WTC11 (cell line): ENCODE results near the gene CFI. TPM values are rescaled to one million over a fixed set of nuclear protein-coding genes. Genes with fewer than 3 reads are reported as not detected.

Source experiments
- ATAC-seq: fragments of 200-7000 bp; cut with Tn5 transposase; 2 replicates; pipeline ENCODE4 v1.10.0; 2021; ENCODE audit warnings: mild to moderate bottlenecking, moderate library complexity
- CTCF ChIA-PET: fragments of 300-600 bp; sonication (Branson Sonifier 250); formaldehyde crosslinking; loops from one replicate; lab custom pipeline; 2021; ENCODE audit warnings: antibody characterized with exemption; lab: Charles Lee
- POLR2A ChIA-PET: fragments of 350-600 bp; sonication (Branson Sonifier 250); formaldehyde crosslinking; loops from one replicate; lab custom pipeline; 2021; ENCODE audit warnings: antibody characterized with exemption; lab: Charles Lee
- DNase-seq: peaks from one replicate; pipeline ENCODE4 v3.0.0; 2021; ENCODE audit warnings: low spot score
- H3K27ac Mint-ChIP-seq: 2 replicates; pipeline ENCODE4 v1.8.0; 2021; ENCODE audit warnings: mixed read lengths
- H3K27me3 Mint-ChIP-seq: 2 replicates; pipeline ENCODE4 v1.8.0; 2021; ENCODE audit warnings: low read depth, mild to moderate bottlenecking, moderate library complexity, mixed read lengths
- H3K36me3 Mint-ChIP-seq: 2 replicates; pipeline ENCODE4 v1.8.0; 2021; ENCODE audit warnings: mixed read lengths
- H3K4me1 Mint-ChIP-seq: 2 replicates; pipeline ENCODE4 v1.8.0; 2022; ENCODE audit warnings: mixed read lengths
- H3K4me3 Mint-ChIP-seq: 2 replicates; pipeline ENCODE4 v1.8.0; 2021; ENCODE audit warnings: mild to moderate bottlenecking, moderate library complexity, mixed read lengths
- H3K9me3 Mint-ChIP-seq: 2 replicates; pipeline ENCODE4 v1.8.0; 2021; ENCODE audit warnings: mixed read lengths
- JAZF1 ChIP-seq: fragments of 250-450 bp; sonication (Bioruptor Pico); IDR thresholded peaks from 2 replicates; pipeline ENCODE4 v1.9.0; 2021; ENCODE audit warnings: moderate library complexity, mild to moderate bottlenecking, inconsistent platforms
- NR1H2 ChIP-seq: sonication (generic); formaldehyde crosslinking; IDR thresholded peaks from 2 replicates; pipeline ENCODE4 v1.9.0; 2021; ENCODE audit warnings: mild to moderate bottlenecking, moderate library complexity, missing genetic modification reagents
- SOX15 ChIP-seq: fragments of 250-450 bp; sonication (Bioruptor Pico); IDR thresholded peaks from 2 replicates; pipeline ENCODE4 v1.9.0; 2021; ENCODE audit warnings: mild to moderate bottlenecking
- TCF7 ChIP-seq: sonication (generic); formaldehyde crosslinking; IDR thresholded peaks from 2 replicates; pipeline ENCODE4 v1.8.0; 2022; ENCODE audit warnings: mild to moderate bottlenecking, low read depth, missing genetic modification reagents, moderate library complexity
- TEAD4 ChIP-seq: sonication (generic); formaldehyde crosslinking; IDR thresholded peaks from 2 replicates; pipeline ENCODE4 v1.8.0; 2022; ENCODE audit warnings: mild to moderate bottlenecking, missing genetic modification reagents
- ZNF232 ChIP-seq: sonication (generic); formaldehyde crosslinking; IDR thresholded peaks from 2 replicates; pipeline ENCODE4 v1.8.0; 2022; ENCODE audit warnings: mild to moderate bottlenecking, missing genetic modification reagents
- ZNF263 ChIP-seq: sonication (generic); formaldehyde crosslinking; IDR thresholded peaks from 2 replicates; pipeline ENCODE4 v1.8.1; 2022; ENCODE audit warnings: low read depth, mild to moderate bottlenecking, moderate library complexity, missing genetic modification reagents
- ZNF671 ChIP-seq: fragments of 250-450 bp; sonication (Bioruptor Pico); IDR thresholded peaks from 2 replicates; pipeline ENCODE4 v1.8.0; 2021; ENCODE audit warnings: mild to moderate bottlenecking
- total RNA-seq: library from RNA; stranded (reverse); gene quantifications from 3 replicates; pipeline ENCODE4 v1.2.3, GENCODE V29; 2021
- TF ChIP-seq, protein P1 (sequence below): fragments of 250-450 bp; sonication (Bioruptor Pico); IDR thresholded peaks from 2 replicates; pipeline ENCODE4 v1.9.0; 2021; ENCODE audit warnings: mild to moderate bottlenecking
- TF ChIP-seq, protein P2 (sequence below): sonication (generic); formaldehyde crosslinking; conservative IDR thresholded peaks from 2 replicates; pipeline ENCODE4 v1.8.1; 2023; ENCODE audit warnings: mild to moderate bottlenecking, low read depth, missing genetic modification reagents, moderate library complexity
- TF ChIP-seq, protein P3 (sequence below): sonication (generic); formaldehyde crosslinking; IDR thresholded peaks from 2 replicates; pipeline ENCODE4 v1.8.1; 2023; ENCODE audit warnings: mild to moderate bottlenecking, missing genetic modification reagents, moderate library complexity
- TF ChIP-seq, protein P4 (sequence below): sonication (generic); formaldehyde crosslinking; IDR thresholded peaks from 2 replicates; pipeline ENCODE4 v1.8.1; 2022; ENCODE audit warnings: mild to moderate bottlenecking, missing genetic modification reagents, moderate library complexity, borderline replicate concordance
- TF ChIP-seq, protein P5 (sequence below): sonication (generic); formaldehyde crosslinking; IDR thresholded peaks from 2 replicates; pipeline ENCODE4 v1.8.0; 2022; ENCODE audit warnings: missing genetic modification reagents
- TF ChIP-seq, protein P6 (sequence below): fragments of 250-450 bp; sonication (Bioruptor Pico); IDR thresholded peaks from 2 replicates; pipeline ENCODE4 v1.9.0; 2021; ENCODE audit warnings: moderate library complexity, mild to moderate bottlenecking, inconsistent platforms, borderline replicate concordance

CFI gene
- total RNA-seq, 1 experiment from 2014 or later, result not detected

DNA sequence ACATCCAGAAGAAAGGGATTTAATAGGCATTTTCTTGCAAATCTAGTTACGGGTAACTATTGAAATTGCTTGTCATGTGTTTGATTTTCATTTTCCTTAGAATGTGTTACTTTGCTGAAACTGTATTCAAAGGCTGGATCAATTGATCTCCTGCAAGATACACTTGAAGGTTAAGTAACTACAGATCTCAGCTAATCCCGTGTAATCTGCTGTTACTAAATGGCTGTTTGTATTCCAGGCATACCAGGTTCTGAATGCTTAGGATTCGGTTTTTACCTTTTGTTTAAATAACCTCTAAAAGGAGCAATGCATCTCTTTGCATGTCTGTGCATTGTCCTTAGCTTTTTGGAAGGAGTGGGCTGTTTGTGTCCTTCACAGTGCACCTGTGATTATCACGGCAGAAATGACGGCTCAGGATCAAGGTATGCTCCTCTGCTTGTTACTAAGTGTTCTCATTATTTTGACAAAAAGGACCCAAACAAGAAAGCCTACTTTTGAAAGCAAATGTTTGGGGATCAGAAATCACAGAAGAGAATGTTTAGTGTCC lies 46.2 kb upstream of the CFI start, which contains the start of gene LRIT3:
TSS of gene LRIT3 (plus strand) at position 212 of the 547 bp plus-strand sequence. CDS start at position 307, 95 bp downstream.
- H3K4me1 Mint-ChIP-seq, result peaks cover 3% of the 10 kb centered on the region; the same call in 1 of the 2 replicates
- TF ChIP-seq ZNF263 (CRISPR knock-in tag), result no peak
- TF ChIP-seq, protein P1, sequence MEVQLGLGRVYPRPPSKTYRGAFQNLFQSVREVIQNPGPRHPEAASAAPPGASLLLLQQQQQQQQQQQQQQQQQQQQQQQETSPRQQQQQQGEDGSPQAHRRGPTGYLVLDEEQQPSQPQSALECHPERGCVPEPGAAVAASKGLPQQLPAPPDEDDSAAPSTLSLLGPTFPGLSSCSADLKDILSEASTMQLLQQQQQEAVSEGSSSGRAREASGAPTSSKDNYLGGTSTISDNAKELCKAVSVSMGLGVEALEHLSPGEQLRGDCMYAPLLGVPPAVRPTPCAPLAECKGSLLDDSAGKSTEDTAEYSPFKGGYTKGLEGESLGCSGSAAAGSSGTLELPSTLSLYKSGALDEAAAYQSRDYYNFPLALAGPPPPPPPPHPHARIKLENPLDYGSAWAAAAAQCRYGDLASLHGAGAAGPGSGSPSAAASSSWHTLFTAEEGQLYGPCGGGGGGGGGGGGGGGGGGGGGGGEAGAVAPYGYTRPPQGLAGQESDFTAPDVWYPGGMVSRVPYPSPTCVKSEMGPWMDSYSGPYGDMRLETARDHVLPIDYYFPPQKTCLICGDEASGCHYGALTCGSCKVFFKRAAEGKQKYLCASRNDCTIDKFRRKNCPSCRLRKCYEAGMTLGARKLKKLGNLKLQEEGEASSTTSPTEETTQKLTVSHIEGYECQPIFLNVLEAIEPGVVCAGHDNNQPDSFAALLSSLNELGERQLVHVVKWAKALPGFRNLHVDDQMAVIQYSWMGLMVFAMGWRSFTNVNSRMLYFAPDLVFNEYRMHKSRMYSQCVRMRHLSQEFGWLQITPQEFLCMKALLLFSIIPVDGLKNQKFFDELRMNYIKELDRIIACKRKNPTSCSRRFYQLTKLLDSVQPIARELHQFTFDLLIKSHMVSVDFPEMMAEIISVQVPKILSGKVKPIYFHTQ (CRISPR knock-in tag), result no peak
- TF ChIP-seq TCF7 (CRISPR knock-in tag), result no peak
- TF ChIP-seq, protein P2, sequence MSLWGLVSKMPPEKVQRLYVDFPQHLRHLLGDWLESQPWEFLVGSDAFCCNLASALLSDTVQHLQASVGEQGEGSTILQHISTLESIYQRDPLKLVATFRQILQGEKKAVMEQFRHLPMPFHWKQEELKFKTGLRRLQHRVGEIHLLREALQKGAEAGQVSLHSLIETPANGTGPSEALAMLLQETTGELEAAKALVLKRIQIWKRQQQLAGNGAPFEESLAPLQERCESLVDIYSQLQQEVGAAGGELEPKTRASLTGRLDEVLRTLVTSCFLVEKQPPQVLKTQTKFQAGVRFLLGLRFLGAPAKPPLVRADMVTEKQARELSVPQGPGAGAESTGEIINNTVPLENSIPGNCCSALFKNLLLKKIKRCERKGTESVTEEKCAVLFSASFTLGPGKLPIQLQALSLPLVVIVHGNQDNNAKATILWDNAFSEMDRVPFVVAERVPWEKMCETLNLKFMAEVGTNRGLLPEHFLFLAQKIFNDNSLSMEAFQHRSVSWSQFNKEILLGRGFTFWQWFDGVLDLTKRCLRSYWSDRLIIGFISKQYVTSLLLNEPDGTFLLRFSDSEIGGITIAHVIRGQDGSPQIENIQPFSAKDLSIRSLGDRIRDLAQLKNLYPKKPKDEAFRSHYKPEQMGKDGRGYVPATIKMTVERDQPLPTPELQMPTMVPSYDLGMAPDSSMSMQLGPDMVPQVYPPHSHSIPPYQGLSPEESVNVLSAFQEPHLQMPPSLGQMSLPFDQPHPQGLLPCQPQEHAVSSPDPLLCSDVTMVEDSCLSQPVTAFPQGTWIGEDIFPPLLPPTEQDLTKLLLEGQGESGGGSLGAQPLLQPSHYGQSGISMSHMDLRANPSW (CRISPR knock-in tag), result no peak
- TF ChIP-seq, protein P3, sequence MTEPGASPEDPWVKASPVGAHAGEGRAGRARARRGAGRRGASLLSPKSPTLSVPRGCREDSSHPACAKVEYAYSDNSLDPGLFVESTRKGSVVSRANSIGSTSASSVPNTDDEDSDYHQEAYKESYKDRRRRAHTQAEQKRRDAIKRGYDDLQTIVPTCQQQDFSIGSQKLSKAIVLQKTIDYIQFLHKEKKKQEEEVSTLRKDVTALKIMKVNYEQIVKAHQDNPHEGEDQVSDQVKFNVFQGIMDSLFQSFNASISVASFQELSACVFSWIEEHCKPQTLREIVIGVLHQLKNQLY (CRISPR knock-in tag), result no peak
- no peak for TF ChIP-seq JAZF1 (CRISPR knock-in tag)
- no peak for TF ChIP-seq TEAD4 (CRISPR knock-in tag)
- no peak for TF ChIP-seq ZNF232 (CRISPR knock-in tag)
- TF ChIP-seq, protein P4, sequence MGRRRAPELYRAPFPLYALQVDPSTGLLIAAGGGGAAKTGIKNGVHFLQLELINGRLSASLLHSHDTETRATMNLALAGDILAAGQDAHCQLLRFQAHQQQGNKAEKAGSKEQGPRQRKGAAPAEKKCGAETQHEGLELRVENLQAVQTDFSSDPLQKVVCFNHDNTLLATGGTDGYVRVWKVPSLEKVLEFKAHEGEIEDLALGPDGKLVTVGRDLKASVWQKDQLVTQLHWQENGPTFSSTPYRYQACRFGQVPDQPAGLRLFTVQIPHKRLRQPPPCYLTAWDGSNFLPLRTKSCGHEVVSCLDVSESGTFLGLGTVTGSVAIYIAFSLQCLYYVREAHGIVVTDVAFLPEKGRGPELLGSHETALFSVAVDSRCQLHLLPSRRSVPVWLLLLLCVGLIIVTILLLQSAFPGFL (CRISPR knock-in tag), result no peak
- TF ChIP-seq, protein P5, sequence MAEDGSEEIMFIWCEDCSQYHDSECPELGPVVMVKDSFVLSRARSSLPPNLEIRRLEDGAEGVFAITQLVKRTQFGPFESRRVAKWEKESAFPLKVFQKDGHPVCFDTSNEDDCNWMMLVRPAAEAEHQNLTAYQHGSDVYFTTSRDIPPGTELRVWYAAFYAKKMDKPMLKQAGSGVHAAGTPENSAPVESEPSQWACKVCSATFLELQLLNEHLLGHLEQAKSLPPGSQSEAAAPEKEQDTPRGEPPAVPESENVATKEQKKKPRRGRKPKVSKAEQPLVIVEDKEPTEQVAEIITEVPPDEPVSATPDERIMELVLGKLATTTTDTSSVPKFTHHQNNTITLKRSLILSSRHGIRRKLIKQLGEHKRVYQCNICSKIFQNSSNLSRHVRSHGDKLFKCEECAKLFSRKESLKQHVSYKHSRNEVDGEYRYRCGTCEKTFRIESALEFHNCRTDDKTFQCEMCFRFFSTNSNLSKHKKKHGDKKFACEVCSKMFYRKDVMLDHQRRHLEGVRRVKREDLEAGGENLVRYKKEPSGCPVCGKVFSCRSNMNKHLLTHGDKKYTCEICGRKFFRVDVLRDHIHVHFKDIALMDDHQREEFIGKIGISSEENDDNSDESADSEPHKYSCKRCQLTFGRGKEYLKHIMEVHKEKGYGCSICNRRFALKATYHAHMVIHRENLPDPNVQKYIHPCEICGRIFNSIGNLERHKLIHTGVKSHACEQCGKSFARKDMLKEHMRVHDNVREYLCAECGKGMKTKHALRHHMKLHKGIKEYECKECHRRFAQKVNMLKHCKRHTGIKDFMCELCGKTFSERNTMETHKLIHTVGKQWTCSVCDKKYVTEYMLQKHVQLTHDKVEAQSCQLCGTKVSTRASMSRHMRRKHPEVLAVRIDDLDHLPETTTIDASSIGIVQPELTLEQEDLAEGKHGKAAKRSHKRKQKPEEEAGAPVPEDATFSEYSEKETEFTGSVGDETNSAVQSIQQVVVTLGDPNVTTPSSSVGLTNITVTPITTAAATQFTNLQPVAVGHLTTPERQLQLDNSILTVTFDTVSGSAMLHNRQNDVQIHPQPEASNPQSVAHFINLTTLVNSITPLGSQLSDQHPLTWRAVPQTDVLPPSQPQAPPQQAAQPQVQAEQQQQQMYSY (CRISPR knock-in tag), result no peak
- no peak for TF ChIP-seq SOX15 (CRISPR knock-in tag)
- no peak for TF ChIP-seq NR1H2 (CRISPR knock-in tag)
- TF ChIP-seq ZNF671 (CRISPR knock-in tag), result no peak
- TF ChIP-seq, protein P6, sequence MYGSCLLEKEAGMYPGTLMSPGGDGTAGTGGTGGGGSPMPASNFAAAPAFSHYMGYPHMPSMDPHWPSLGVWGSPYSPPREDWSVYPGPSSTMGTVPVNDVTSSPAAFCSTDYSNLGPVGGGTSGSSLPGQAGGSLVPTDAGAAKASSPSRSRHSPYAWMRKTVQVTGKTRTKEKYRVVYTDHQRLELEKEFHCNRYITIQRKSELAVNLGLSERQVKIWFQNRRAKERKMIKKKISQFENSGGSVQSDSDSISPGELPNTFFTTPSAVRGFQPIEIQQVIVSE (CRISPR knock-in tag), result no peak
- H3K27me3 Mint-ChIP-seq, result no peaks in the 10 kb centered on the region
- no peaks in the 10 kb centered on the region for H3K9me3 Mint-ChIP-seq
- no peak for DNase-seq
- H3K36me3 Mint-ChIP-seq, result no peaks in the 10 kb centered on the region
- no peak within 1 kb of the TSS for H3K4me3 Mint-ChIP-seq
- POLR2A ChIA-PET, result no interaction called here
- CTCF ChIA-PET, result no interaction called here
- no peak within 1 kb of the TSS for H3K27ac Mint-ChIP-seq
- ATAC-seq, result no peak
